GM18907 (cell line): ENCODE results near the gene RORC.
A peak's percentile ranks its signal among the peaks of the same experiment; 100 is the strongest.

Source experiments
- ATAC-seq: cut with Tn5 transposase; IDR thresholded peaks from one replicate; pipeline ENCODE4 v1.9.1; 2021; ENCODE audit warnings: mild to moderate bottlenecking, moderate library complexity; ENCODE audit not compliant: unreplicated experiment

Gene RORC

GRCh38 chr1:151849871-151850270 lies 18.3 kb upstream of the RORC start:
- ATAC-seq = no peak

GRCh38 chr1:151849126-151849525 lies 17.5 kb upstream of the RORC start:
- no peak for ATAC-seq

- no peak for ATAC-seq
Observed at GRCh38 chr1:151847867-151848596, 16.4 kb upstream of the RORC start.

- no peak for ATAC-seq
Observed at GRCh38 chr1:151846686-151847237, 15.2 kb upstream of the RORC start.

GRCh38 chr1:151846062-151846568 lies 14.5 kb upstream of the RORC start:
- no peak for ATAC-seq

- ATAC-seq = no peak
Observed at GRCh38 chr1:151843398-151843797, 11.8 kb upstream of the RORC start.

- ATAC-seq = no peak
Observed at GRCh38 chr1:151841141-151841540, 9.5 kb upstream of the RORC start.

GRCh38 chr1:151840421-151840820 lies 8.8 kb upstream of the RORC start:
- no peak for ATAC-seq

- peak; percentile 44 for ATAC-seq
Observed at GRCh38 chr1:151839457-151840403, 8.1 kb upstream of the RORC start, which contains the start of gene C2CD4D. Gene C2CD4D (minus strand): TSS chr1:151839820. CDS start chr1:151838989, 831 bp downstream.

GRCh38 chr1:151839082-151839412 lies 7.4 kb upstream of the RORC start:
- ATAC-seq = no peak

GRCh38 chr1:151838222-151839081 lies 6.8 kb upstream of the RORC start:
- no peak for ATAC-seq

GRCh38 chr1:151837884-151838221 lies 6.3 kb upstream of the RORC start:
- no peak for ATAC-seq

- no peak for ATAC-seq
Observed at GRCh38 chr1:151837197-151837596, 5.6 kb upstream of the RORC start.

GRCh38 chr1:151835596-151835995 lies 4.0 kb upstream of the RORC start:
- ATAC-seq = no peak

- no peak for ATAC-seq
Observed at GRCh38 chr1:151834239-151834638, 2.6 kb upstream of the RORC start.

- ATAC-seq = no peak
Observed at GRCh38 chr1:151833172-151833900, 1.7 kb upstream of the RORC start.

- no peak for ATAC-seq
Observed at GRCh38 chr1:151832318-151832980, 847 bp upstream of the RORC start.

GRCh38 chr1:151831256-151831591 lies 378 bp downstream of the RORC start:
- no peak for ATAC-seq

GRCh38 chr1:151830055-151830454 lies 1.5 kb downstream of the RORC start:
- no peak for ATAC-seq
